Chondrocyte (in vitro differentiated cells): Measurements from ENCODE around the gene CNNM3. TPM values are rescaled to one million over a fixed set of nuclear protein-coding genes. Genes with fewer than 3 reads are reported as not detected.
A peak's percentile ranks its signal among the peaks of the same experiment; 100 is the strongest.

Experiments used
- DNase-seq: peaks from one replicate; pipeline ENCODE4 v3.0.0; 2021; ENCODE audit warnings: mixed read lengths, low spot score
- H3K27ac Mint-ChIP-seq: one replicate; pipeline ENCODE4 v1.8.0; 2021; ENCODE audit warnings: mild to moderate bottlenecking, moderate library complexity, mixed read lengths; ENCODE audit not compliant: unreplicated experiment
- H3K27me3 Mint-ChIP-seq: 2 replicates; pipeline ENCODE4 v1.8.0; 2021; ENCODE audit warnings: low read depth, mixed read lengths
- H3K36me3 Mint-ChIP-seq: 2 replicates; pipeline ENCODE4 v1.8.0; 2021; ENCODE audit warnings: low read depth, mixed read lengths
- H3K4me1 Mint-ChIP-seq: 2 replicates; pipeline ENCODE4 v1.8.0; 2021; ENCODE audit warnings: low read depth, mild to moderate bottlenecking, mixed read lengths
- H3K4me3 Mint-ChIP-seq: one replicate; pipeline ENCODE4 v1.8.0; 2021; ENCODE audit warnings: mild to moderate bottlenecking, moderate library complexity, mixed read lengths; ENCODE audit not compliant: unreplicated experiment
- H3K9me3 Mint-ChIP-seq: 2 replicates; pipeline ENCODE4 v1.8.0; 2021; ENCODE audit warnings: low read depth, mixed read lengths
- total RNA-seq: library from RNA; stranded (reverse); gene quantifications from 3 replicates; pipeline ENCODE4 v1.2.1, GENCODE V29; 2021
- TF ChIP-seq, protein P1 (sequence below): fragments of 200-600 bp; sonication (generic); IDR thresholded peaks from 2 replicates; pipeline ENCODE4 v1.5.0; 2021; ENCODE audit warnings: antibody characterized with exemption, mild to moderate bottlenecking, moderate library complexity

CNNM3 gene
- total RNA-seq, 1 donor from 2014 or later: 10.4 TPM

DNA sequence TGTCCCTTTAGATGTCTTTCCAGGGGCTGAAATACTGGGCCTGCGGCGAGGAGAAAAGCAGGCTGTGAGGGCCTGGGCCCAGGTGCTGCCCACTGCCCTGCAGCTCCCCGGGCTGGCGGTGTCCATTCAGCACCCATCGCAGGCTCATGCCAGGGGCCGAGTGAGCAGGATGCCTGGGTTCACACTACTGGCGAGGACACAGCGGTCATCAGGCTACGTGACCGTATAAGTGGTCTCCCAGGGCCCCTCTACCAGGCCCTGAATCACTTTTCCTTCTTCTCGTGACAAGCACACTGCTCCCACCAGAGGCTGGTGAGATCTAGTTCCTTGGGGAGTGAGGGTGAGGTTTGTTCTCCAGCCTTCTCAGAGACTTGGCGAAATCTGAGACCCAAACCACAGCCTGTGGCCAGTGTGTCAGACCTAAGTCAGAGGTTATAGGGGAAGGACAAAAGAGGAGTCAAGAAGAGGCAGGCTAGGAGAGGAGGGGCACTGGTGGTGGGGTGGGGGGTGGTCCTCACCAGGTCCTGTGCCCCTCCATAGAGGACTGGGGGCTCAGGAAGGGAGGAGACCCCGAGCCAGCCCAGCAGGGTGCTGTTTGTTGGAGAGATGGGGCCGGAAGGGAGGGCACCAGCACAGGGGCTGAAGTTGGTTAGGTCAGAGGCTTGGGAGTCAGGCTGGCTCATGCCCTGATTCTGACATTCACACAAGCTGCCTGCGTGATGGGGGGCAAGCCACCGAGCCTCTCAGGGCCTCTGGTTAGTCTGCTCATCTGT is 60.4 kb downstream of the CNNM3 start:
- no peaks in the 10 kb centered on the region for H3K27me3 Mint-ChIP-seq
- no peak for DNase-seq
- peak overlapping the region; percentile 2 for H3K27ac Mint-ChIP-seq
- H3K4me1 Mint-ChIP-seq: peaks cover 30% of the 10 kb centered on the region
- no peaks in the 10 kb centered on the region for H3K9me3 Mint-ChIP-seq
- TF ChIP-seq, protein P1, sequence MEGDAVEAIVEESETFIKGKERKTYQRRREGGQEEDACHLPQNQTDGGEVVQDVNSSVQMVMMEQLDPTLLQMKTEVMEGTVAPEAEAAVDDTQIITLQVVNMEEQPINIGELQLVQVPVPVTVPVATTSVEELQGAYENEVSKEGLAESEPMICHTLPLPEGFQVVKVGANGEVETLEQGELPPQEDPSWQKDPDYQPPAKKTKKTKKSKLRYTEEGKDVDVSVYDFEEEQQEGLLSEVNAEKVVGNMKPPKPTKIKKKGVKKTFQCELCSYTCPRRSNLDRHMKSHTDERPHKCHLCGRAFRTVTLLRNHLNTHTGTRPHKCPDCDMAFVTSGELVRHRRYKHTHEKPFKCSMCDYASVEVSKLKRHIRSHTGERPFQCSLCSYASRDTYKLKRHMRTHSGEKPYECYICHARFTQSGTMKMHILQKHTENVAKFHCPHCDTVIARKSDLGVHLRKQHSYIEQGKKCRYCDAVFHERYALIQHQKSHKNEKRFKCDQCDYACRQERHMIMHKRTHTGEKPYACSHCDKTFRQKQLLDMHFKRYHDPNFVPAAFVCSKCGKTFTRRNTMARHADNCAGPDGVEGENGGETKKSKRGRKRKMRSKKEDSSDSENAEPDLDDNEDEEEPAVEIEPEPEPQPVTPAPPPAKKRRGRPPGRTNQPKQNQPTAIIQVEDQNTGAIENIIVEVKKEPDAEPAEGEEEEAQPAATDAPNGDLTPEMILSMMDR: no peak
- no peak overlapping the region for H3K4me3 Mint-ChIP-seq
- H3K36me3 Mint-ChIP-seq: no peaks in the 10 kb centered on the region

DNA sequence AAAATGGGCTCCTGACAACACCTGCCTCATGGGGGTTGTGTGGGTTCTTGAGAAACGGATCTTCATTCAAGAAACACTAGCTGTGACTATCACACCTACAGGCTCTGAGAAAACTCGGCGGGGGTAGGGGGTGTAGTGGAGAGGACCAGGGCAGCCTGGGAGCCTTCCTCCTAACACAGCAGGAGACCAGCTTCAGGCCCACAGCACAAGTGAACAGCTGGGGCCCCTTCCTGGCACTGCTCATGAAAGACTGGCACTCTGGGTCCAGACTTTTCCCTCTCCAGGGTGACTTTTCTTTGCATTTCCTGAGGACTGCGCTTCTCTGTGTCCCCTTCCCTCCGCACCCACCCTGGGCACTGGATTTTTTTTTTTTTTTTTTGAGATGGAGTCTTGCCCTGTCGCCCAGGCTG is 61.0 kb downstream of the CNNM3 start:
- Mint-ChIP-seq H3K27ac (no peak overlapping the region), H3K36me3 (no peaks in the 10 kb centered on the region), H3K4me3 (no peak overlapping the region), H3K9me3 (no peaks in the 10 kb centered on the region), H3K27me3 (no peaks in the 10 kb centered on the region), H3K4me1 (peaks cover 36% of the 10 kb centered on the region)
- DNase-seq: no peak
- TF ChIP-seq, protein P1: no peak

DNA sequence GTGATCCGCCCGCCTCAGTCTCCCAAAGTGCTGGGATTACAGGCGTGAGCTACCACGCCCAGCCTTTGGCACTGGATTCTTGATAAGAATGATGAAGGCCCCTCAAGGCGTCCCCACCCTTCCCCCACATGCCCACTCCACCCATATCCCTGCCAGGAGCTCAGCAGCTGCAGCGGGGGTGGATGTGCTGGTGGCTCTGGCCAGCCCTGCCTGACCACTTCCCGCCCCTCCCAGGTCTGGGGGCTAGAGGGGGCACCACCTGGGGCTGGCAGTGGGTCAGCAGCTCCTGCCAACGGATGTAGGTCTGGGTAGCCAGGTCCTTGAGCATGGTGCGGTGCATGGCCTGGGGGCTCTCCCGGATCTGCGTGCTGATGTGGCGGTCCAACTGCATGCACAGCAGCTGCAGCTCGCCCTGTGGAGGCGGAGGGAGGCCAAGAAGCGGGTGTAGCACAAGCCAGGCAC is 61.6 kb downstream of the CNNM3 start:
- DNase-seq: no peak
- TF ChIP-seq, protein P1: no peak
- Mint-ChIP-seq H3K27me3 (no peaks in the 10 kb centered on the region), H3K27ac (no peak overlapping the region), H3K4me3 (no peak overlapping the region), H3K4me1 (peaks cover 34% of the 10 kb centered on the region), H3K9me3 (no peaks in the 10 kb centered on the region), H3K36me3 (no peaks in the 10 kb centered on the region)

DNA sequence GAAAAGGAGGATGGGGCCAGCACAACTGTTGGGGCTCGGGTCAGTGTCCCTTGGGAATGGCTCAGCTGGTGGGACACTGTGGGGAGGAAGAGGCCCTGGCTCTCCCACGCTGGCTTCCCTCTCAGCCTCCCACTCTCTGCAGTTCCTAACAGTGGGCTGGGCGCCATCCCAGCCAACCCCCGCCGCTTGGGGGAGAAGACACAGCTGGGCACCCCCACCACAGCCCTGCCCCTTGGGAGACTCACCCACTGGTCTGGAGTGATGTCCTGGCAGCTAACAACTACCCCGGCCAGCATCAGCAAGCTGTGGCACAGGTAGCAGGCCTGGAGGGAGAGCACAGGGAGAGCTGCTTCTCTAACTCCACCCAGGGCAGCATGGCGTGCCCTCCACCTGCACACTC is 62.1 kb downstream of the CNNM3 start:
- Mint-ChIP-seq H3K4me1 (peaks cover 29% of the 10 kb centered on the region), H3K27me3 (no peaks in the 10 kb centered on the region), H3K9me3 (no peaks in the 10 kb centered on the region), H3K4me3 (no peak overlapping the region), H3K36me3 (no peaks in the 10 kb centered on the region), H3K27ac (no peak overlapping the region)
- TF ChIP-seq, protein P1: no peak
- no peak for DNase-seq

DNA sequence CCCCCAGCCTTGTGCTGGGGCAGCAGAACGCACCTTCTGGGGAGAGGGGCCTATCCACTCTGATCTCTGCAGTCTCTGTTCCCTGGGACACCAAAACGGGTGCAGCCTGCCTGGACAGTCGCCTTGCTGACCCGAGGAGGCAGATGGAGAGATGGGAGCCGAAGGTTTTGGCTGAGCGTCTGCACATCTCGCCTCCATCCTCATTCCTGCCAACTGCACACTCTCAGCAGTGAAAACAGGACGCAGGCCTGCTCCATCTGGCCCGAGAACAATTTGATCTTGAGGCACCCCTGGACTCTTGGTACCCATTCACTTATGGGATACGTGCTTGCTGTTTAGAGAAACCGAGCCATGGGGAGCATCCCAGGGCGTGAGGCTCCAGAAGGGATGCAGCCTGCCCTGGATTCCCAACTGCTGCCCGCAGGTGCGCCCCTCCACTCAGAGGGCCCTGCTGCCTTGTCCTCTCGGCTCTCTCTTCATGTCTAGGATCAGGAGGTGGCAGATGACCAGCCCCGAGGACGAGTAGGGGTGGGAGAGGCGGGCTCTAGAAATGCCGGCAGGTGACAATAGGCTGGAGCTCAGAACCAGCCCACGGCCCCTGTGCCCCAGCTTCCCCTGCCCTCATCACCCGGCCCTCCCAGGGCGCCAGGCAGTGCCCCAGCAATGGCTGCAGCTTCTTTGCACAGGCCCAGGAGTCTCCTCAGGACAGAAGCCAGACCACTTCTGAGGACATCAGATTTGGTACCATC is 62.9 kb downstream of the CNNM3 start:
- TF ChIP-seq, protein P1: no peak
- no peak for DNase-seq
- Mint-ChIP-seq H3K27ac (no peak overlapping the region), H3K9me3 (no peaks in the 10 kb centered on the region), H3K4me1 (peaks cover 29% of the 10 kb centered on the region), H3K27me3 (no peaks in the 10 kb centered on the region), H3K4me3 (no peak overlapping the region), H3K36me3 (no peaks in the 10 kb centered on the region)
